Endothelial cell of umbilical vein (primary cell): ENCODE measurements around the gene UNC5B. TPM values are rescaled to one million over a fixed set of nuclear protein-coding genes. Genes with fewer than 3 reads are reported as not detected.

Source experiments
- BruUV-seq: library from RNA; stranded (reverse); fragments of 400-500 nt; replicated peaks from 2 replicates; lab custom pipeline; 2021; lab: Mats Ljungman, UMichigan
- CTCF ChIA-PET: fragments of 300-600, 350-600 bp; sonication (Branson Sonifier 250); formaldehyde crosslinking; loops from one replicate; lab custom pipeline; 2021; ENCODE audit warnings: antibody characterized with exemption, inconsistent platforms; lab: Charles Lee
- POLR2A ChIA-PET: fragments of 300-600, 350-600 bp; sonication (Branson Sonifier 250); formaldehyde crosslinking; loops from one replicate; lab custom pipeline; 2021; ENCODE audit warnings: antibody characterized with exemption, inconsistent platforms; lab: Charles Lee
- DNase-seq: peaks from one replicate; pipeline ENCODE4 v3.0.0-alpha.2; 2011; ENCODE audit warnings: low read depth, low spot score
- FAIRE-seq: peaks from 2 replicates; lab custom pipeline; 2011; peaks lifted over from hg19 to GRCh38; lab: Jason Lieb, UNC
- H2AFZ ChIP-seq: 2 replicates; pipeline ENCODE4 v1.6.0; 2012; ENCODE audit warnings: low read depth, low read length, control low read depth, inconsistent platforms
- H3K27ac ChIP-seq: 2 replicates; pipeline ENCODE4 v1.5.1; 2011; ENCODE audit warnings: low read depth, mild to moderate bottlenecking, control low read depth, low read length, moderate library complexity; ENCODE audit not compliant: insufficient read depth
- H3K27me3 ChIP-seq, 2 experiments: 2 replicates each; pipeline versions ENCODE4 v1.6.0 to v1.6.1; 2011; ENCODE audit warnings: low read length in 2 of 2, mixed read lengths in 1 of 2; ENCODE audit not compliant: control insufficient read depth in 2 of 2, insufficient read depth in 2 of 2
- H3K36me3 ChIP-seq, 2 experiments: 2 replicates in 1 of 2; 3 replicates in 1 of 2; pipeline ENCODE4 v1.5.1; 2011; ENCODE audit warnings: low read length in 2 of 2, mild to moderate bottlenecking in 1 of 2, moderate library complexity in 1 of 2; ENCODE audit not compliant: control insufficient read depth in 2 of 2, insufficient read depth in 2 of 2; ENCODE audit errors: extremely low read depth in 1 of 2
- H3K4me1 ChIP-seq: 3 replicates; pipeline ENCODE4 v1.5.1; 2011; ENCODE audit warnings: mild to moderate bottlenecking, low read length; ENCODE audit not compliant: control insufficient read depth, insufficient read depth; ENCODE audit errors: extremely low read depth
- H3K4me2 ChIP-seq: 2 replicates; pipeline ENCODE4 v1.6.1; 2011; ENCODE audit warnings: low read length, control low read depth, mixed read lengths; ENCODE audit not compliant: insufficient read depth
- H3K4me3 ChIP-seq, 3 experiments: fragments of 200-600 bp in 1 of 3; sonication (generic), shearing (Covaris generic) in 1 of 3; replicated peaks in 1 of 3; 2 replicates each; pipeline ENCODE4 v1.5.1; 2011 to 2016; ENCODE audit warnings: control low read depth in 3 of 3, low read length in 3 of 3, mild to moderate bottlenecking in 2 of 3, inconsistent platforms in 1 of 3, low read depth in 1 of 3, moderate library complexity in 1 of 3; ENCODE audit not compliant: insufficient read depth in 1 of 3
- H3K79me2 ChIP-seq: 2 replicates; pipeline ENCODE4 v1.6.0; 2012; ENCODE audit warnings: low read length, inconsistent platforms; ENCODE audit not compliant: control insufficient read depth, insufficient read depth
- H3K9ac ChIP-seq: replicated peaks from 2 replicates; pipeline ENCODE3; 2011; ENCODE audit warnings: low read length, control low read depth; ENCODE audit not compliant: insufficient read depth; ENCODE audit errors: extremely low read depth
- H3K9me1 ChIP-seq: replicated peaks from 3 replicates; pipeline ENCODE4 v1.6.0; 2011; ENCODE audit warnings: mild to moderate bottlenecking, low read length; ENCODE audit not compliant: control insufficient read depth, insufficient read depth; ENCODE audit errors: extremely low read depth
- H3K9me3 ChIP-seq: replicated peaks from 2 replicates; pipeline ENCODE4 v1.5.1; 2012; ENCODE audit warnings: low read length, inconsistent platforms; ENCODE audit not compliant: control insufficient read depth, insufficient read depth
- H4K20me1 ChIP-seq: replicated peaks from 2 replicates; pipeline ENCODE3; 2011; ENCODE audit warnings: mild to moderate bottlenecking, low read length; ENCODE audit not compliant: control insufficient read depth, insufficient read depth; ENCODE audit errors: extremely low read depth
- CTCF ChIP-seq, 2 donors: IDR thresholded peaks; 1 replicate in 1 of 2; 2 replicates in 1 of 2; pipeline ENCODE4 v1.5.1; 2011; ENCODE audit warnings: low read length in 2 of 2, mild to moderate bottlenecking in 2 of 2, moderate library complexity in 2 of 2, control low read depth in 1 of 2, inconsistent platforms in 1 of 2, low read depth in 1 of 2; ENCODE audit not compliant: insufficient read depth in 1 of 2; ENCODE audit errors: extremely low read depth in 1 of 2
- EZH2 ChIP-seq: IDR thresholded peaks from 2 replicates; pipeline ENCODE4 v1.6.1; 2012; ENCODE audit warnings: borderline replicate concordance, low read depth, mild to moderate bottlenecking, moderate library complexity, low read length, inconsistent platforms; ENCODE audit not compliant: severe bottlenecking
- FOS ChIP-seq: IDR thresholded peaks from 2 replicates; pipeline ENCODE4 v1.6.1; 2011; ENCODE audit warnings: mild to moderate bottlenecking, low read length, moderate library complexity, borderline replicate concordance; ENCODE audit not compliant: insufficient read depth
- GATA2 ChIP-seq: IDR thresholded peaks from 2 replicates; pipeline ENCODE4 v1.7.0; 2011; ENCODE audit warnings: low read depth, mild to moderate bottlenecking, moderate library complexity, mixed read lengths, low read length; ENCODE audit not compliant: insufficient read length, insufficient read depth
- JUN ChIP-seq: IDR thresholded peaks from 2 replicates; pipeline ENCODE4 v1.6.1; 2011; ENCODE audit warnings: borderline replicate concordance, low read depth; ENCODE audit not compliant: insufficient read length, insufficient read depth
- MAX ChIP-seq: IDR thresholded peaks from 2 replicates; pipeline ENCODE4 v1.6.1; 2011; ENCODE audit not compliant: insufficient read depth, insufficient read length
- MYC ChIP-seq: IDR thresholded peaks from one replicate; pipeline ENCODE4 v1.6.1; 2011; ENCODE audit warnings: mild to moderate bottlenecking, low read depth, low read length
- POLR2A ChIP-seq: IDR thresholded peaks from 2 replicates; pipeline ENCODE4 v1.6.1; 2012; ENCODE audit warnings: low read depth, mild to moderate bottlenecking, control low read depth, low read length
- POLR2AphosphoS5 ChIP-seq: IDR thresholded peaks from 2 replicates; pipeline ENCODE4 v1.6.1; 2012; ENCODE audit warnings: low read depth, mild to moderate bottlenecking, control low read depth, low read length, moderate library complexity; ENCODE audit not compliant: insufficient read depth
- dilution Hi-C: fragments of 300-500 bp; cut with MboI; formaldehyde crosslinking; loops from one replicate; pipeline ENCODE4 v1.15.0; 2019; ENCODE audit warnings: low sequenced_read_pairs; ENCODE audit not compliant: extremely low pct_ligation_motif_present
- intact Hi-C: fragments of 100-400 bp; cut with micrococcal nuclease; formaldehyde crosslinking; loops from one replicate; pipeline ENCODE4 v1.10.0; 2022
- polyA plus RNA-seq, 4 experiments: library from polyadenylated mRNA; depleted of rRNA in 3 of 4; stranded (reverse) in 3 of 4; unstranded in 1 of 4; fragments of >200 nt; gene quantifications; 2 replicates each; pipeline versions ENCODE4 v1.2.1 to v1.2.3, GENCODE V29; 2011 to 2012; ENCODE audit warnings: missing spikeins in 1 of 4
- total RNA-seq: library from RNA; stranded (reverse); gene quantifications from 2 replicates; pipeline ENCODE4 v1.2.3, GENCODE V29; 2021

UNC5B gene
- total and polyA plus RNA-seq, 2 donors (not counting 3 experiments of a cell fraction or from before 2014, with no cell fraction given), result 0.39 to 2.5 TPM

- CTCF ChIA-PET, result interaction anchor here (0.6 to 2.3 kb wide), 4 partner anchors 15 to 98 kb away, joined by 3 to 7 read pairs (median 6); partner anchors contain the start of gene SLC29A3
- no peaks in the 10 kb centered on the region for H3K9me1 ChIP-seq
- FAIRE-seq, result no peak
These were observed 122.9 kb downstream of the UNC5B start for GRCh38 chr10:71335173-71335708.

GRCh38 chr10:71336632-71337031 lies 124.3 kb downstream of the UNC5B start:
- no peak overlapping the region for H3K27ac ChIP-seq
- H2AFZ ChIP-seq, result no peak overlapping the region
- H3K9me1 ChIP-seq, result no peaks in the 10 kb centered on the region
- H3K79me2 ChIP-seq, result no peaks in the 10 kb centered on the region
- DNase-seq, result no peak
- ChIA-PET CTCF (no interaction called here), POLR2A (no interaction called here)
- TF ChIP-seq EZH2, result no peak
- no peak for TF ChIP-seq FOS
- no peak for TF ChIP-seq CTCF (IDR thresholded peaks at IDR 0.05; ENCODE audit: extremely low read depth in 1 of 2, insufficient read depth in 1 of 2, low read depth in 1 of 2, low read length in 2 of 2)
- no peak for TF ChIP-seq POLR2AphosphoS5
- no peak for TF ChIP-seq POLR2A
- no peak for TF ChIP-seq MYC
- no peak for TF ChIP-seq MAX
- TF ChIP-seq GATA2, result no peak
- no peak for TF ChIP-seq JUN
- H3K9ac ChIP-seq, result no peak overlapping the region
- intact Hi-C loops, result no loop called here
- H3K36me3 ChIP-seq, result no peaks in the 10 kb centered on the region
- H4K20me1 ChIP-seq, result no peaks in the 10 kb centered on the region
- dilution Hi-C loops, result no loop called here
- H3K4me1 ChIP-seq, result no peaks in the 10 kb centered on the region
- BruUV-seq, result no TSS peak
- FAIRE-seq, result no peak
- no peak overlapping the region for H3K4me2 ChIP-seq
- H3K9me3 ChIP-seq, result no peaks in the 10 kb centered on the region
- H3K27me3 ChIP-seq, result no peaks in the 10 kb centered on the region
- H3K4me3 ChIP-seq, result no peak overlapping the region

More at GRCh38 chr10:71335173-71335708, 122.9 kb downstream of the UNC5B start:
- TF ChIP-seq GATA2, result no peak
- TF ChIP-seq MAX, result no peak
- TF ChIP-seq MYC, result no peak
- H3K27me3 ChIP-seq, result no peaks in the 10 kb centered on the region
- H2AFZ ChIP-seq, result no peak overlapping the region
- dilution Hi-C loops (no loop called here), intact Hi-C loops (no loop called here)
- no peak overlapping the region for H3K9ac ChIP-seq
- POLR2A ChIA-PET, result interaction anchor here (0.7 kb wide), 1 partner anchor 12 kb away, joined by 6 read pairs; no protein-coding TSS in a partner anchor
- BruUV-seq, result no TSS peak
- no peaks in the 10 kb centered on the region for H3K79me2 ChIP-seq
- no peaks in the 10 kb centered on the region for H3K9me3 ChIP-seq
- H3K36me3 ChIP-seq, result no peaks in the 10 kb centered on the region
- no peak overlapping the region for H3K27ac ChIP-seq
- no peak overlapping the region for H3K4me2 ChIP-seq
- no peak for DNase-seq
- H3K4me1 ChIP-seq, result no peaks in the 10 kb centered on the region
- no peak overlapping the region for H3K4me3 ChIP-seq
- H4K20me1 ChIP-seq, result no peaks in the 10 kb centered on the region
